ENCODE results near the gene EFCAB5. TPM values are rescaled to one million over a fixed set of nuclear protein-coding genes. Genes with fewer than 3 reads are reported as not detected.

Gene EFCAB5
- polyA plus RNA-seq, 12 donors, result 0.58 to 2.2 (median 1.4) TPM; not detected in 2

DNA sequence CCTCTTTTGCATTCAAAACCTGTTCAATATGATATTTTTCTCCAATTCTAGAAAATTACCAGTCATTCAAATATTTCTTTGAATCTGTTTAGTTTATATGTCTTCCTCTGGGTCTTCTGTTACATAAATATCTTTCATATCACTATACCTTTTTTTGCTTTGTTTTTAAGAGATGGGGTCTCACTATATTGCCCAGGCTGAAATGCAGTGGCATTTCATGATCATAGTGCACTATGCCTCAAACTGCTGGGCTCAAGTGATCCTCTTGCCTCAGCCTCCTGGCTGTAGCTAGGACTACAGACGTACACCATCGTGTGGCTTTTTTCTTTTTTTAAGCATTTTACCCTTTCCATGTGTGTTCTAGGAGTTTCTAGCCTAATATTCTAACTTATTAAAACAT lies 214.0 kb downstream of the EFCAB5 start:
- DNase-seq, result no peak

Other genes starting within 250 kb of the EFCAB5 start
- 10 to 100 TPM; 17.7 to 73.5 (median 25.5) TPM for gene SSH2, start 11.4 kb upstream of the EFCAB5 start, polyA plus RNA-seq (ENCODE audit: insufficient read length in 12 of 12)
- gene NSRP1, start 175.2 kb downstream of the EFCAB5 start, polyA plus RNA-seq (ENCODE audit: insufficient read length in 12 of 12), result 10 to 100 TPM in 11 of 12 donors, not detected in 1; 21.8 to 67.5 (median 30.8) TPM

Measured in muscle of arm (tissue), 12 donors.